Suprapubic skin (tissue), 4 donors: ENCODE results near the gene FCER1G.
A peak's percentile ranks its signal among the peaks of the same experiment; 100 is the strongest.

Experiments
- EP300 ChIP-seq: sonication (generic); formaldehyde crosslinking; IDR thresholded peaks from one replicate; pipeline ENCODE4 v1.6.1; 2017; ENCODE audit warnings: antibody characterized with exemption
- POLR2AphosphoS5 ChIP-seq, 3 donors: sonication (generic); formaldehyde crosslinking; IDR thresholded peaks; one replicate each; pipeline ENCODE4 v1.6.1; 2017; ENCODE audit warnings: antibody characterized with exemption in 3 of 3
- TF ChIP-seq, protein P1 (sequence below), 2 donors: fragments of 200-600 bp in 1 of 2; fragments of 450-650 bp in 1 of 2; sonication (generic) in 1 of 2; IDR thresholded peaks; one replicate each; pipeline ENCODE4 v1.5.1; 2016 to 2019; ENCODE audit warnings: antibody characterized with exemption in 2 of 2, mild to moderate bottlenecking in 1 of 2, moderate library complexity in 1 of 2

- TF ChIP-seq, protein P1, sequence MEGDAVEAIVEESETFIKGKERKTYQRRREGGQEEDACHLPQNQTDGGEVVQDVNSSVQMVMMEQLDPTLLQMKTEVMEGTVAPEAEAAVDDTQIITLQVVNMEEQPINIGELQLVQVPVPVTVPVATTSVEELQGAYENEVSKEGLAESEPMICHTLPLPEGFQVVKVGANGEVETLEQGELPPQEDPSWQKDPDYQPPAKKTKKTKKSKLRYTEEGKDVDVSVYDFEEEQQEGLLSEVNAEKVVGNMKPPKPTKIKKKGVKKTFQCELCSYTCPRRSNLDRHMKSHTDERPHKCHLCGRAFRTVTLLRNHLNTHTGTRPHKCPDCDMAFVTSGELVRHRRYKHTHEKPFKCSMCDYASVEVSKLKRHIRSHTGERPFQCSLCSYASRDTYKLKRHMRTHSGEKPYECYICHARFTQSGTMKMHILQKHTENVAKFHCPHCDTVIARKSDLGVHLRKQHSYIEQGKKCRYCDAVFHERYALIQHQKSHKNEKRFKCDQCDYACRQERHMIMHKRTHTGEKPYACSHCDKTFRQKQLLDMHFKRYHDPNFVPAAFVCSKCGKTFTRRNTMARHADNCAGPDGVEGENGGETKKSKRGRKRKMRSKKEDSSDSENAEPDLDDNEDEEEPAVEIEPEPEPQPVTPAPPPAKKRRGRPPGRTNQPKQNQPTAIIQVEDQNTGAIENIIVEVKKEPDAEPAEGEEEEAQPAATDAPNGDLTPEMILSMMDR (IDR thresholded peaks at IDR 0.05) = no peak
- peak in 1 of 3 donors; percentile 56 for TF ChIP-seq POLR2AphosphoS5 (IDR thresholded peaks at IDR 0.05)
- TF ChIP-seq EP300 = no peak
These were observed 2.0 kb downstream of the FCER1G start for GRCh38 chr1:161216945-161217712.
